Measurements from ENCODE around the gene TAOK1.

TAOK1 gene

DNA sequence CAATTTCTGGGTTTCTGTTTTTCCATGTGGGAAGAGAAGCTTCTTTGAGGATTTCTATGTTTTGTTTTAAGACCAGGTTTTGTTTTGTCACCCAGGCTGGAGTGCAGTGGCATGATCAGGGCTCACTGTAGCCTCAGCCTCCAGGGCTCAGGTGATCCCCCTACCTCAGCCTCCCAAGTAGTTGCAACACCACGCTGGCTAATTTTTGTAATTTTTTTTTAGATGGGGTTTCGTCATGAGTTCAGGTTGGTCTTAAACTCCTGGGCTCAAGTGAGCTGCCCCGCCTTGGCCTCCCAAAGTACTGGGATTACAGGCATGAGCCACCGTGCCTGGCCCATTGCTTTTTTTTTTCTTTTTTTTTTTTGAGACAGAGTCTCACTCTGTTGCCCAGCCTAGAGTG is 25.5 kb upstream of the TAOK1 start:
- peaks cover 3% of the 10 kb centered on the region for H3K36me3 Mint-ChIP-seq
- no peaks in the 10 kb centered on the region for H3K27me3 Mint-ChIP-seq
- no peak overlapping the region for H3K4me3 Mint-ChIP-seq
- H3K27ac Mint-ChIP-seq = no peak overlapping the region
- H3K4me1 Mint-ChIP-seq (ENCODE audit: low read depth) = no peaks in the 10 kb centered on the region
- no peaks in the 10 kb centered on the region for H3K9me3 Mint-ChIP-seq (ENCODE audit: low read depth)

DNA sequence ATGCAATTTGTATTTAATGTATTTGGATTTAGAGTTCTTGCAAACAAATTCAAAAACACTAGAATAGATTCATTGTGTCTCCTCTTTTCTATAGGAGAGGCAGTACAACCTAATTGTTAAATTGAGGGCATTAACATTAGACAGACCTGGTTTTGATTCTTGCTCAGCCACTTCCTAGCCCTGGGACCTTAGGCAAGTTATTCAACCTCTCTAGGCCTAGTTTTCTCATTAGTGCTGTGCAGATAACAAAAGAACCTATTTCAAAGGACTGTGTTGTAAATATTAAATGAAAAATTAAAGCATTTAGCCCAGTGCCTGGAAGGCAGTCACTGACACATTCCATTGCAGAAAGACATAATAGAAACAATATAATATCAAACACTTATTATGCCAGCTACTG is 22.0 kb upstream of the TAOK1 start:
- Mint-ChIP-seq H3K4me1 (ENCODE audit: low read depth) (no peaks in the 10 kb centered on the region), H3K36me3 (peaks cover 3% of the 10 kb centered on the region), H3K9me3 (ENCODE audit: low read depth) (no peaks in the 10 kb centered on the region), H3K27ac (no peak overlapping the region), H3K4me3 (no peak overlapping the region), H3K27me3 (no peaks in the 10 kb centered on the region)

DNA sequence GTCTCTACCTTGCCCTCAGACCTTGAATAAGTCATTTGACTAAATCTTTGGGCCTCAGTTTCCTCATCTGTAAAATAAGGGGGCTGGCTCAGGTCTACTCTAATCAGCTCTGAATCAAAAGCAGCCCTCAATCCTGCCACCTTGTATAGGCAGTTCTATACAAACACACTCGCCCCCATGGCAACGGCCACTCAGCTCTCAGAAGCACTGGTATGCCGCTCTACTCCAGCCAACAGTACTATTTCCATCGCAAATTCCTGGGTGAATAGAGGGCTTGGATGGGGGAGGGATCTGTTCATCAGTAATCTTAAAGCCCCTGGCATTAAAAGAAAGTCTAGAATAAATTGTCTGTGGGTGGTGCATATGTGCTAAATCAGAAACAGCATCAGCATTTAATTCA is 21.2 kb upstream of the TAOK1 start:
- Mint-ChIP-seq H3K9me3 (ENCODE audit: low read depth) (no peaks in the 10 kb centered on the region), H3K27ac (no peak overlapping the region), H3K4me1 (ENCODE audit: low read depth) (no peaks in the 10 kb centered on the region), H3K27me3 (no peaks in the 10 kb centered on the region), H3K36me3 (peaks cover 3% of the 10 kb centered on the region), H3K4me3 (no peak overlapping the region)

DNA sequence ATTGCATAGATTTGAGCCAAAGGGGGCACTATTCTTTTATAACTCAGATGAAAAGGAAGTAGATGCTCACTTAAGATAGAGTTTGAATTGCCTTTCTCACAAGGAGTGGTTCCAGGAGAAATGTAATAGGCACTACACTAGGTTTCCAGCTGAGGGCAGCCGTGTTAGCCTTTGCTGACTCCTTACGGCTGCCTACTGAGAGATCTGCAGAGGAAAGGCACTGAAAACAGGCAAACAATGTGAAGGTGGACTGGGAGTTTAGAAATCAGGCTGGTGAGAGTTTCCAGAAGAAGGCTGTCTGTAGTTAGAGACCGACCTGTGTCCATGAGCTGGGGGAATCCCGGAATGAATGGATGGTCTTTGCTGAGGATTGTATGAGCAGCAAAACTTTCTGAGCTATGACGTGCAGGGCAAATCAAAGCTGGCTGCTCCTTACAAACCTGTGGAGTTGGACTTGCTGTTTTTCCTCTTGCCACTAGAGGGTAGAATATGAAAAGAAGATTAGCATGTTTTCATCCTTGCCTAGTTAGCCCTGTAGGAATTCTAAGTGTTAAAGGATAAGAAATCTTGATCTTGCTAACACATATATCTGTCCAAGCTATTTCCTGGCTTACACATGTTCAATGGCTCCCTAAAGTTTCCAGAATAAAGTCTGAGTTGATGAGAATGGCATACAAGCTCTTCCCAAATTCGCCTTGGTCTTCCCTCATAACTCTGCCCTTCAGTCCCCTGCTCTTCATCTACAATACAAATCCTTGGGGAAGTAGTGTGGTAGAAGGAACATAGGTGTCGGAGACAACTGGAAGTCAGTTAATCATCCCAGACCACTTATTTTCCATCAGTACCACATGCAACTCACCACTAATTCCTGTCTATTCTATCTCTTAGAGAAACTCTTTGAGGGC is 20.1 kb upstream of the TAOK1 start:
- H3K27ac Mint-ChIP-seq = no peak overlapping the region

DNA sequence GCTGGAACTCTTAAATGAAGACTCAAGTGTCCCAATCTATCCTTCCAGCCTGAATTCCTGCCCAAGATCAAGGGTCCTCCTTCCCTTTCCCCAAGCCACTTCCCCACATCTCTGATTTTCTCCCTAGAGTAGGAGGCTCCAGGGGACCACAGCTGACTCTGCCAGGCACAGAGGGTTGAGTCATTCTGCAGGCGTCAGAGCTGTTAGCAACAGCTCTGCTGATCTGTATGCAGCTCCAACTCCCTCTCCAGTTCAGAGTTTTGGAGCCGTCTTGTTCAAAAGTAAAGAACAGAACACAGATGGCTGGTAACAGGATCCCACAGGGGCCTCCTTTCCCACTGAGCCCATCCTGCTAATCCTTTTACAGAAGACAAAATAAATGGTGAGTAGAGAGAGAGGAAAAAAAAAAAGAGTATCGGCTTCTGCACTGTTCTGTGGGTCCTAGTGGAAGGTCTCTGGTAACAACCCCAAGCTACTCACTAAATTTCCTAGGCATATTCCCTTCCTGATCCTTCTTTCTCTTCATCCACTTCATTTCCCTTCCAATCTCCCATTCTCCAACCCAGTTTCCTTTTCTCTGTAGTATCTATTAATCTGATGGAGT is 13.4 kb upstream of the TAOK1 start:
- no peaks in the 10 kb centered on the region for H3K27me3 Mint-ChIP-seq
- no peaks in the 10 kb centered on the region for H3K36me3 Mint-ChIP-seq
- H3K9me3 Mint-ChIP-seq (ENCODE audit: low read depth) = no peaks in the 10 kb centered on the region
- no peak overlapping the region for H3K4me3 Mint-ChIP-seq
- H3K27ac Mint-ChIP-seq = no peak overlapping the region
- H3K4me1 Mint-ChIP-seq (ENCODE audit: low read depth) = no peaks in the 10 kb centered on the region

More for the DNA sequence above, 20.1 kb upstream of the TAOK1 start:
- no peak overlapping the region for H3K4me3 Mint-ChIP-seq
- H3K9me3 Mint-ChIP-seq (ENCODE audit: low read depth) = no peaks in the 10 kb centered on the region
- H3K36me3 Mint-ChIP-seq = peaks cover 3% of the 10 kb centered on the region
- H3K27me3 Mint-ChIP-seq = no peaks in the 10 kb centered on the region
- H3K4me1 Mint-ChIP-seq (ENCODE audit: low read depth) = no peaks in the 10 kb centered on the region

DNA sequence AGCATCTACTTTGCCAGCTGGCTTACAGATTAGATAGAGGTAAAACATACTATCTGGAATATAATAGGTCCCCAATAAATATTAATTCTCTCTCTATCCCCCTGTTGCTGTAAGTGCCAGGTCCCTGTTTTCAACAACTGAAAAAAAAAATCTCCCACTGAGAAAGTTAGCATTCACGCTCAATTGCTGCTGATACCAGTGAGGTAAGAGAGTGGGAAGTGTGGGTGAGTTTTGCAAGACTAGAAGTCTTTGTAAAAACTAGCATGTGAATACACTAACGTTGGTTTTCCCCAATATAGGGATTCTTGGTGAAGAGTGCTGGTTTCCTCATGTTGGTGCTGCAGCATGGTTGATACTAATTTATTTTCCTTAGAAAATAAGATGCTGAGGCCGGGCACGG is 11.7 kb upstream of the TAOK1 start:
- no peaks in the 10 kb centered on the region for H3K4me1 Mint-ChIP-seq (ENCODE audit: low read depth)

DNA sequence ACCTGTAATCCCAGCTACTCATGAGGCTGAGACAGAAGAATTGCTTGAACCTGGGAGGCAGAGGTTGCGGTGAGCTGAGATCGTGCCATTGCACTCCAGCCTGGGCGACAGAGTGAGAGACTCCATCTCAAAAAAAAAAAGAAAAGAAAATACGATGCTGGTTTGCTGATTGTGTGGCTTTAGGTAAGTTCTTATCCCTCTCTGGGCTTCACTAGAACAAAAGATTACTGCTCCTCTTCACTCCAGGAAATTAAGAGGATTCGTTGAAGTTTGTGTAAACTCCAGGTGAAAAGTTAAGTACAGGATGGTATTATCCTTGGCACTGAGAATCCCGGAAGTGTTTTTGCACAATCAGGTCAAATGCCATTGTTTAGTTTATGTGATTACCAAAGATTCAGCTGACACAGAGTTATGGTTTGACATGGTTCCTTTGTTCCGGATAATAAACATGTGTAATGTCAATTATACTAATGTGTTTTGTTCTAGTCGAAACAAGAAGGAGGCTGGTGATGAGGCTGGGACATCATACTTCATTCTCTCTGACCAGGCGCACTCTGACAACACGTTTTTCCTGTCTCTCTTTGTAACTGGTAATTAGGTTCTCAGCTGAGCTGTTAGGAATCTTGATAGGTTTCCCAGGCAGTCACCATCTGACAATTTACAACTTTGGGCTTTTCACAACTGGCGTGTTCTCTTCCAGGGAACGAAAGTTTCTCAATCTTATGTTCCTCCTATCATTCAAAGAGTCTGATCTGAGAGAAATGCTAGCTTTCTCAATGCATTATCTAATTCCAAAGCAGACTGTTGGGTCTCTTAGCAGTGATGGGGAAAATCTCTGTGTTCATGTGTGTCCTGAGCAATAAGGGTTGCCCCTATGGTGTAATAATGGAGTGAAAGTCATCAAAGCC is 10.8 kb upstream of the TAOK1 start:
- H3K4me1 Mint-ChIP-seq (ENCODE audit: low read depth) = no peaks in the 10 kb centered on the region
- no peaks in the 10 kb centered on the region for H3K9me3 Mint-ChIP-seq (ENCODE audit: low read depth)
- no peaks in the 10 kb centered on the region for H3K36me3 Mint-ChIP-seq
- no peaks in the 10 kb centered on the region for H3K27me3 Mint-ChIP-seq
- H3K27ac Mint-ChIP-seq = no peak overlapping the region
- H3K4me3 Mint-ChIP-seq = no peak overlapping the region

More for the DNA sequence above, 11.7 kb upstream of the TAOK1 start:
- H3K27ac Mint-ChIP-seq = no peak overlapping the region
- no peaks in the 10 kb centered on the region for H3K27me3 Mint-ChIP-seq
- no peaks in the 10 kb centered on the region for H3K36me3 Mint-ChIP-seq
- H3K9me3 Mint-ChIP-seq (ENCODE audit: low read depth) = no peaks in the 10 kb centered on the region
- H3K4me3 Mint-ChIP-seq = no peak overlapping the region

DNA sequence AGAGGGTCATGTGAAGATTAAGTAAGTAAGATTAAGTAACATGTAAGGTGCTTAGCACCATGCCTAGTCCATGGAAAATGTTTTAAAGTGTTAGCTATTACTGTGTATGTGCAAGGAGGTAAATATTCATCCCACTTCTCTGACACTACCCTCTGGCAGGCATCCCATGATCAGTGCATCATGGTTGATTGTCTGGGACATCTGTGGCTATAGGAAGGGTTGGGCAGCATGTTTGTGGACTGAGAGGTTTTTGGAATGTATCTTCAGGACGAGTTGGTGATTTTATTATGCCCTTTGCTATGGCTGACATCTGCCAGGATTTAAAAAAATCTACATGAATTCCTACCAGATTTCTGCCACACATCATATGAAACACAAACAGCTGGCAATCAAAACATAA is 6.5 kb upstream of the TAOK1 start:
- Mint-ChIP-seq H3K4me1 (ENCODE audit: low read depth) (peaks cover 2% of the 10 kb centered on the region), H3K4me3 (no peak overlapping the region)

DNA sequence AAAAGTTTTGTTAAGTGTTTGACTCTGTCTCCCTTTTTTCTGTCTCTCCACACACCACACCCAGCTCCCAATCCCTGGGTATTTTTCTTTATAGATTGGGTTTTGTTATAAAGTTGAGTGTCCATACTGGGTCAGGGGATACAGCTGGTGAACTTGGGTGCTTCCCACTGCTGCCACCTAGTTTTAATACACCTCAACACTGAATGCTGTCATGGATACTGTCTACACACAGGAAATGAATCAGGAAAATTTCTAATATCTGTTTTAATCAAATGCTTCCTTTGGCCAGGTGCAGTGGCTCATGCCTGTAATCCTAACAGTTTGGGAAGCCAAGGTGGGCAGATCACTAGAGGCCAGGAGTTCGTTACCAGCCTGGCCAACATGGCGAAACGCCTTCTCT is 5.3 kb upstream of the TAOK1 start:
- Mint-ChIP-seq H3K9me3 (ENCODE audit: low read depth) (no peaks in the 10 kb centered on the region), H3K27ac (no peak overlapping the region), H3K36me3 (no peaks in the 10 kb centered on the region), H3K4me3 (no peak overlapping the region), H3K4me1 (ENCODE audit: low read depth) (peaks cover 7% of the 10 kb centered on the region), H3K27me3 (no peaks in the 10 kb centered on the region)

More for the DNA sequence above, 6.5 kb upstream of the TAOK1 start:
- no peaks in the 10 kb centered on the region for H3K27me3 Mint-ChIP-seq
- H3K36me3 Mint-ChIP-seq = no peaks in the 10 kb centered on the region
- no peak overlapping the region for H3K27ac Mint-ChIP-seq
- H3K9me3 Mint-ChIP-seq (ENCODE audit: low read depth) = no peaks in the 10 kb centered on the region

DNA sequence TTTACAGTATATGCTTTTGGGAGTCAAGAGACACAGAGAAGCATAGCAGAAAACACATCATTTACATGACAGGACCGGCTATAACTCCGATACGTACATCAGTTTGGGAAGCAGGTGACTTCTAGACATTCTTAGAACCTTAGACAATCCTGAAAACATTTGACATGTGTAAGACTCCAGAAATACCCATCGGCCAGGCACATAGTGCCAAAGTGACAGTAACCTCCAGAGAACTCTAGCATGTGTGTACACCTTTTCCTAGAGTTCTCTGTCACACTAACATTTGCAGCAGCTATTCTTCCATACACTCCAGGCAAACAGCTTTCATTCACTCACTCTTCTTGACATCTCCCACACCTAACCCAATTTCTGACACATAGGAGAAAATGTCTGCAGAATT is 3.4 kb upstream of the TAOK1 start:
- Mint-ChIP-seq H3K27me3 (no peaks in the 10 kb centered on the region), H3K9me3 (ENCODE audit: low read depth) (no peaks in the 10 kb centered on the region), H3K36me3 (no peaks in the 10 kb centered on the region), H3K27ac (no peak overlapping the region), H3K4me1 (ENCODE audit: low read depth) (peaks cover 15% of the 10 kb centered on the region), H3K4me3 (no peak overlapping the region)

DNA sequence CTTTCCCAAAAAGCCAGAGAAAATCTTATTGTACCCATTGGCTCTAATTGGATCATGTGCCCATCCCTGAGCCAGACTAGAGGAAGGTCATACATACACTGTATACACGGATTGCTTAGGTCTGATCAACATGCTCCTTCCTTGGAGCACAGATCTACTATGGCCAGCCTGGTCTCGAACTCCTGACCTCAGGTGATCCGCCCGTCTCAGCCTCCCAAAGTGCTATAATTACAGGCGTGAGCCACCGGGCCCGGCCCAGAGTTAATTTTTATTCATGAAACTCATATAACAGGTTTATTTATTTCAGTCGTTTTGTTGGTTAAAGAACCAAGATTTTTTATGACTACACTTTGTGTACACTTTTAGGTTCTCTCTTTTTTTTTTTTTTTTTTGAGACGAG is 1.2 kb upstream of the TAOK1 start:
- Mint-ChIP-seq H3K9me3 (ENCODE audit: low read depth) (no peaks in the 10 kb centered on the region), H3K4me1 (ENCODE audit: low read depth) (peaks cover 34% of the 10 kb centered on the region), H3K27me3 (no peaks in the 10 kb centered on the region), H3K36me3 (peaks cover 4% of the 10 kb centered on the region), H3K4me3 (peak overlapping the region; percentile 98), H3K27ac (no peak overlapping the region)

DNA sequence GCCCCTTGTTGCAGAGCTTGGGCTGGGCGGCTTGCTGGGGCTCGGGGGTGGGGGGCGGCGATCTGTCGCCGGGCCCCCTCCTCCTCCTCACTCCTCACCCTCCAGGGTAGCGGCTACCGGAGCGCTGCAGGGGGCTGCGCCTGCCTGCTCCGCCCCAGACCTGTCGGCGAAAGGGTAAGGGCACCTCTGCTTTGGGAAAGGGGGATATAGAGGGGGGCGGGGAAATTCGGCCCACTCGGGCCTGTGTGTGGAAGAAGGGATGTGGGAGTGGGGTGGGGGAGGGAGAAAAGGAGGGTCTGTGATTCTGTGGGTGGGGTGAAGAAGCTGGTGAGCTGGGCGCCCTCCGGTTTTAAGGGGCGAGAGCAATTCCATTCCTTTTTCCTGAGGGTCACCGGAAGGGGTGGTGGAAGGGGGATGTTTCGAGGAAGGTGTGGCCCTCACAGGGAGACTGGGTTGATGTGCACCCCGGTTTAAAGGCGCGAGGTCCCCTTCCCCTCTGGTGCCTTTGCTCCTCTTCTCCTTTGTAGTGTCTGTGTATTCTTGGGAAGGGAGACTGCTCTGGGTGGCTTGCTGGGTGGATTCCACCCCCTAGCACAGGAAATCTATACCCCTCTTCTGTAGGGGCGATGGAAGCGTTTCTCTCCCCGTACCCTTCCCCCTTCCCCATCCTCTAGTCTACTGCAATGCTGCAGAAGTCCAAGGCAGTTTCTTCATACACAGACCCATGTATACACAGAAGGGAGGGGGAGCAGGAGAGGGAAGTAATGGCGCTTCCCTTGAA is 878 bp downstream of the TAOK1 start:
- H3K4me3 Mint-ChIP-seq = peak overlapping the region; percentile 95
- no peaks in the 10 kb centered on the region for H3K9me3 Mint-ChIP-seq (ENCODE audit: low read depth)
- no peaks in the 10 kb centered on the region for H3K27me3 Mint-ChIP-seq
- H3K27ac Mint-ChIP-seq = peak overlapping the region; percentile 85
- H3K4me1 Mint-ChIP-seq (ENCODE audit: low read depth) = peaks cover 40% of the 10 kb centered on the region
- peaks cover 4% of the 10 kb centered on the region for H3K36me3 Mint-ChIP-seq

DNA sequence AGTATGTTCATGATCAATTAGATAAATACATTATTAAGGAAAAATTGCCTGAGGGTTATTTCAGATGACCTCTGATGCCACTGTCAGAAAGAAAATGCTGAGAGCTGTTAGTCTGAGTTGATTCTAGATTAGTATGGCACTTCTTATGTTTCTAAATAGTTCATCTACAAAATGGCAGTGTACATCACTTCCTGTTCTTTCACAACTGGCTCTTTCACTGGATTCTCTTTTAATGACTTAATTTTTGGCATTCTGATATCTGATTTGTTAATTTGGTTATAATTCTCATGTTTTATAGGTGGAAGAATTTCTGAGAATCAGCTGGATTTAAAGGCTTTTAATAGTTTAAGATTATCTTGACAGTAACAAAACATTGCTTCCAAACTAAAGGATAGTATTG is 3.3 kb downstream of the TAOK1 start:
- Mint-ChIP-seq H3K27me3 (no peaks in the 10 kb centered on the region), H3K9me3 (ENCODE audit: low read depth) (no peaks in the 10 kb centered on the region), H3K27ac (peak overlapping the region; percentile 18), H3K4me3 (peak overlapping the region; percentile 95), H3K36me3 (peaks cover 4% of the 10 kb centered on the region), H3K4me1 (ENCODE audit: low read depth) (peaks cover 46% of the 10 kb centered on the region)

DNA sequence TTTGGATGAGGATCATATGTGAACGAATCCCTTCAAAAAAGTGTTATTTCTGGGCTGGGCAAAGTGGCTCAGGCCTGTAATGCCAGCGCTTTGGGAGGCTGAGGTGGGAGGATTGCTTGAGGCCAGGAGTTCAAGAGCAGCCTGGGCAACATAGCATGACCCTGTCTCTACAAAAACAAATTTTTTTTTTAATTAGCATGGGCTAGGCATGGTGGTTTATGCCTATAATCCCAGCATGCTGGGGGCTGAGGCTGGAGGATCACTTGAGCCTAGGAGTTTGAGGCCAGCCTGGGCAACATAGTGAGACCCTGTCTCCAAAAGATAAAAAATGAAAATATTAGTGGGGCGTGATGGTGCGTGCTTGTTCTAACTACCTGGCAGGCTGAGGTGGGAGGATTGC is 4.6 kb downstream of the TAOK1 start:
- Mint-ChIP-seq H3K27me3 (no peaks in the 10 kb centered on the region), H3K9me3 (ENCODE audit: low read depth) (no peaks in the 10 kb centered on the region), H3K4me1 (ENCODE audit: low read depth) (peaks cover 46% of the 10 kb centered on the region), H3K4me3 (no peak overlapping the region), H3K27ac (no peak overlapping the region), H3K36me3 (peaks cover 4% of the 10 kb centered on the region)

All from activated naive CD8-positive, alpha-beta T cell (primary cell).